ENCODE measurements around the gene ACER1. TPM values are rescaled to one million over a fixed set of nuclear protein-coding genes. Genes with fewer than 3 reads are reported as not detected.

Gene ACER1
- total RNA-seq = not detected in 2 replicates

DNA sequence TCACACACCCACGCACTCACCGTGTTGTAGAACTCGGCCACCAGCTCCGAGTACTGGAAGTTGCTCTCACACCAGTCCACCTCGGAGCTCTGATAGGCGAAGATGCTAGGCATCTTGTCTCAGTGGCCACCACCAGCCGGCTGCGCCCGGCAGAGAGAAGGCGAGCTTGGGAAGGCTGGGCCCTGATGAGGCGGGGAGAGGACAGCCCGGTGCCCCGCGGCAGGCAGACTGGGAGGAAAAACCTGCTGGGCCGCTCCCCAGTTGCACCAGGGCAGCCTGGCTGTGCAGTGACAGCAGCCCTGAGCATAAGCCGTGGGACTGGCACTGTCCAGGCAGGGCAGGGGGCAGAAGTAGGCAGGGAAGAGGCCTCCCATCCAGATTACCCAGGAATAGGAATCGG lies at the start of gene ACER1:
ACER1 (minus strand) TSS at position 174 of the 400 bp plus-strand sequence; CDS start at position 113, 61 bp downstream.

GRCh38 chr19:6375411-6376010 lies 42.1 kb upstream of the ACER1 start, which contains the start of gene PSPN:
Gene PSPN, minus strand, starts transcription at chr19:6375933. Its CDS starts 84 bp downstream, at chr19:6375849.

DNA sequence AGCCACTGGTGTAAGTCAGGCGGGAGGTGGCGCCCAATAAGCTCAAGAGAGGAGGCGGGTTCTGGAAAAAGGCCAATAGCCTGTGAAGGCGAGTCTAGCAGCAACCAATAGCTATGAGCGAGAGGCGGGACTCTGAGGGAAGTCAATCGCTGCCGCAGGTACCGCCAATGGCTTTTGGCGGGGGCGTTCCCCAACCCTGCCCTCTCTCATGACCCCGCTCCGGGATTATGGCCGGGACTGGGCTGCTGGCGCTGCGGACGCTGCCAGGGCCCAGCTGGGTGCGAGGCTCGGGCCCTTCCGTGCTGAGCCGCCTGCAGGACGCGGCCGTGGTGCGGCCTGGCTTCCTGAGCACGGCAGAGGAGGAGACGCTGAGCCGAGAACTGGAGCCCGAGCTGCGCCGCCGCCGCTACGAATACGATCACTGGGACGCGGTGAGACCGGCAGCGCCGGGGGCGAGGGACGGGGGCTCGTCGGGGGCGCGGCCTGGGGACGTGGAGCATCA lies 39.2 kb upstream of the ACER1 start, which contains the start of gene ALKBH7:
ALKBH7 (plus strand) TSS at position 201 of the 502 bp plus-strand sequence; CDS start at position 228, 27 bp downstream.

GRCh38 chr19:6279931-6280591 lies 53.4 kb downstream of the ACER1 start, which contains the start of gene MLLT1:
Gene MLLT1, minus strand, starts transcription at chr19:6279975. Its CDS starts 191 bp downstream, at chr19:6279784.

Other genes with a start within 250 kb of the ACER1 start
- 5.3 and 5.7 TPM in 2 replicates for gene RFX2, start 223.1 kb downstream of the ACER1 start, total RNA-seq
- not detected in 2 replicates for gene ACSBG2, start 197.9 kb downstream of the ACER1 start, total RNA-seq
- gene MLLT1, start 53.6 kb downstream of the ACER1 start, total RNA-seq = 29.8 and 40.4 TPM in 2 replicates
- gene CLPP, start 27.9 kb upstream of the ACER1 start, total RNA-seq = 203 and 247 TPM in 2 replicates
- 75.1 and 134 TPM in 2 replicates for gene ALKBH7, start 39.2 kb upstream of the ACER1 start, total RNA-seq
- 0.65 and 2.9 TPM in 2 replicates for gene PSPN, start 42.3 kb upstream of the ACER1 start, total RNA-seq
- 39.4 and 44.6 TPM in 2 replicates for gene GTF2F1, start 59.6 kb upstream of the ACER1 start, total RNA-seq
- gene KHSRP, start 91.2 kb upstream of the ACER1 start, total RNA-seq = 177 and 285 TPM in 2 replicates
- not detected in 2 replicates for gene SLC25A41, start 100.2 kb upstream of the ACER1 start, total RNA-seq
- gene SLC25A23, start 126.2 kb upstream of the ACER1 start, total RNA-seq = 76.3 and 177 TPM in 2 replicates
- gene CRB3, start 130.7 kb upstream of the ACER1 start, total RNA-seq = 33.6 and 79.1 TPM in 2 replicates
- gene DENND1C, start 148.2 kb upstream of the ACER1 start, total RNA-seq = 0.81 and 2.0 TPM in 2 replicates
- gene TUBB4A, start 168.7 kb upstream of the ACER1 start, total RNA-seq = 4.6 and 15.2 TPM in 2 replicates
- gene TNFSF9, start 197.4 kb upstream of the ACER1 start, total RNA-seq = 20.9 and 28.5 TPM in 2 replicates

Data from mesangial cell (primary cell).